SHP77 treated with DMSO at 0.1 percent for 48 hours (cell line): ENCODE measurements around the gene ASB10.

Experiments used
- DNase-seq: peaks from one replicate; lab custom pipeline; 2025; lab: John Stamatoyannopoulos, UW

Gene ASB10

GRCh38 chr7:151166629-151167196 is 20.3 kb downstream of the ASB10 start:
- no peak for DNase-seq

- DNase-seq = no peak
Measured at GRCh38 chr7:151161757-151162156, 25.3 kb downstream of the ASB10 start.

- no peak for DNase-seq
Measured at GRCh38 chr7:151157645-151158329, 29.3 kb downstream of the ASB10 start.

GRCh38 chr7:151152643-151153513 is 34.2 kb downstream of the ASB10 start:
- DNase-seq = no peak

- no peak for DNase-seq
Measured at GRCh38 chr7:151150388-151150787, 36.7 kb downstream of the ASB10 start.

- no peak for DNase-seq
Measured at GRCh38 chr7:151148319-151149259, 38.5 kb downstream of the ASB10 start.

GRCh38 chr7:151146761-151147160 is 40.3 kb downstream of the ASB10 start:
- no peak for DNase-seq

GRCh38 chr7:151144387-151144786 is 42.7 kb downstream of the ASB10 start:
- DNase-seq = no peak

- DNase-seq = no peak
Measured at GRCh38 chr7:151143261-151144015, 43.6 kb downstream of the ASB10 start.

GRCh38 chr7:151142686-151143040 is 44.4 kb downstream of the ASB10 start:
- no peak for DNase-seq

GRCh38 chr7:151141855-151142685 is 45.0 kb downstream of the ASB10 start:
- DNase-seq = no peak

- no peak for DNase-seq
Measured at GRCh38 chr7:151141311-151141854, 45.7 kb downstream of the ASB10 start.

- DNase-seq = no peak
Measured at GRCh38 chr7:151140826-151141225, 46.2 kb downstream of the ASB10 start.

- no peak for DNase-seq
Measured at GRCh38 chr7:151139791-151140190, 47.3 kb downstream of the ASB10 start.

GRCh38 chr7:151139071-151139790 is 47.8 kb downstream of the ASB10 start:
- DNase-seq = no peak

- DNase-seq = no peak
Measured at GRCh38 chr7:151138153-151138851, 48.7 kb downstream of the ASB10 start.

GRCh38 chr7:151137791-151138152 is 49.3 kb downstream of the ASB10 start:
- DNase-seq = no peak

GRCh38 chr7:151137076-151137675 is 49.9 kb downstream of the ASB10 start:
- no peak for DNase-seq
